Lower lobe of right lung (tissue), 2 donors: ENCODE results near the gene TRMT61A. TPM values are rescaled to one million over a fixed set of nuclear protein-coding genes. Genes with fewer than 3 reads are reported as not detected.
A peak's percentile ranks its signal among the peaks of the same experiment; 100 is the strongest.

Experiments
- ATAC-seq, 2 donors: fragments of 200-7000 bp; cut with Tn5 transposase; one replicate each; pipeline ENCODE4 v1.9.1; 2020 to 2022; ENCODE audit warnings: mild to moderate bottlenecking in 2 of 2, moderate library complexity in 2 of 2
- DNase-seq: peaks from one replicate; pipeline ENCODE4 v3.0.0-alpha.2; 2020
- H3K27ac ChIP-seq: fragments of 200-600 bp; one replicate; pipeline ENCODE4 v1.8.0; 2022
- H3K27me3 ChIP-seq: fragments of 200-600 bp; one replicate; pipeline ENCODE4 v1.8.0; 2022; ENCODE audit warnings: low read depth
- H3K36me3 ChIP-seq: fragments of 200-600 bp; one replicate; pipeline ENCODE4 v1.8.0; 2022; ENCODE audit warnings: mild to moderate bottlenecking
- H3K4me1 ChIP-seq: fragments of 200-600 bp; one replicate; pipeline ENCODE4 v1.8.0; 2022
- H3K4me3 ChIP-seq: fragments of 200-600 bp; one replicate; pipeline ENCODE4 v1.8.0; 2022; ENCODE audit warnings: mild to moderate bottlenecking
- H3K9me3 ChIP-seq: fragments of 200-600 bp; one replicate; pipeline ENCODE4 v1.8.0; 2022
- intact Hi-C: fragments of 100-400 bp; cut with DNase I; formaldehyde crosslinking; loops from one replicate; pipeline ENCODE4 v1.11.0; 2022
- total RNA-seq: library from RNA; stranded (reverse); fragmentation: NEBNext Ultra II Directional; extraction: Animal tissue kit (Norgen Biotek cat#: 25700); gene quantifications from one replicate; pipeline ENCODE4 v1.2.1, GENCODE V29; 2021
- TF ChIP-seq, protein P1 (sequence below): fragments of 200-600 bp; IDR thresholded peaks from one replicate; pipeline ENCODE4 v1.8.0; 2022; ENCODE audit warnings: antibody characterized with exemption, mild to moderate bottlenecking
- donor health status: DM: no; HTN: yes; CAD: no; lungs with severe emphysema.

Gene TRMT61A
- total RNA-seq, 1 donor from 2014 or later: 11.0 TPM

DNA sequence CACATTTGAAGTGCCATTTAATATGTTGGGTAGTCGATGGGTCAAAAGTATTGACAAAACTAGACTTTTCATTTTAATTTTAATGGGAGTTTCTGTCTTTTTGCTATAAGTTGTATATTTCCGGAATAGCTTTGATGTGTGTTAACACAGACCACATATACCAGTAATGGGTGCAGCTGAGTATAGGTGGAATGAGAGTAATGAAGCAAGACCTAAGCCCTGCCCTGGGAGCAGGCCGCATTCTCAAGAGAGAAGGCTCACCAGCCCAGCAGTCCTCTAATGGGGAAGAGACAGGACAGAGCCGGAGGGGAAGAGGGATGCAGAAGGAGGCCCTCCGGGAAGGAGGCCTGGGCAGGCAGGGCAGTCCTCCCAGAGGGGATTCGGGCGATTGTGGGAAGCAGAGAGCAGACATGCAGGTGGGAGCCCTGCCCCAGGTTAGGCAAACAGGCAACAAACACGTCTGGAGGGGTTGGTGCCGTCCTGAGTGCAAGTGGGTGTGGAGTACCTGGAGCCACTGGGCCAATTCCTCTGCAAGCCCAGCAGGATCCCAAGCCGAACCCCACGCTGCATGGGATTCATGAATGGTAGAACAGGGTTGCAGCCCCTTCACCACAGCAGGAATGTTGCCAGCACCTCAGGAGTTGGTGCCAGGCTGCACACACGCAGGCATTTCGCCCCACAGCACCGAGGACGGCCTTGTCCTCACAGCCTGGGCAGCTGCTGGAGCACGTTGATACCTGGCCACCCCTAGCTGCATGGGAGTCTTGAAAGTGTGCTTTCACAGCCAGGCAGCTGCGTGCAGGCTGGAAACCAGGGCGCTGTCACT is 14.2 kb upstream of the TRMT61A start:
- intact Hi-C loops: no loop called here
- peaks cover 21% of the 10 kb centered on the region for H3K36me3 ChIP-seq
- peaks cover 57% of the 10 kb centered on the region for H3K4me1 ChIP-seq
- H3K27ac ChIP-seq: peak overlapping the region; percentile 36
- TF ChIP-seq, protein P1, sequence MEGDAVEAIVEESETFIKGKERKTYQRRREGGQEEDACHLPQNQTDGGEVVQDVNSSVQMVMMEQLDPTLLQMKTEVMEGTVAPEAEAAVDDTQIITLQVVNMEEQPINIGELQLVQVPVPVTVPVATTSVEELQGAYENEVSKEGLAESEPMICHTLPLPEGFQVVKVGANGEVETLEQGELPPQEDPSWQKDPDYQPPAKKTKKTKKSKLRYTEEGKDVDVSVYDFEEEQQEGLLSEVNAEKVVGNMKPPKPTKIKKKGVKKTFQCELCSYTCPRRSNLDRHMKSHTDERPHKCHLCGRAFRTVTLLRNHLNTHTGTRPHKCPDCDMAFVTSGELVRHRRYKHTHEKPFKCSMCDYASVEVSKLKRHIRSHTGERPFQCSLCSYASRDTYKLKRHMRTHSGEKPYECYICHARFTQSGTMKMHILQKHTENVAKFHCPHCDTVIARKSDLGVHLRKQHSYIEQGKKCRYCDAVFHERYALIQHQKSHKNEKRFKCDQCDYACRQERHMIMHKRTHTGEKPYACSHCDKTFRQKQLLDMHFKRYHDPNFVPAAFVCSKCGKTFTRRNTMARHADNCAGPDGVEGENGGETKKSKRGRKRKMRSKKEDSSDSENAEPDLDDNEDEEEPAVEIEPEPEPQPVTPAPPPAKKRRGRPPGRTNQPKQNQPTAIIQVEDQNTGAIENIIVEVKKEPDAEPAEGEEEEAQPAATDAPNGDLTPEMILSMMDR: no peak
- no peaks in the 10 kb centered on the region for H3K27me3 ChIP-seq
- DNase-seq (peak; percentile 37), ATAC-seq (no peak)
- no peak overlapping the region for H3K4me3 ChIP-seq
- H3K9me3 ChIP-seq: no peaks in the 10 kb centered on the region

DNA sequence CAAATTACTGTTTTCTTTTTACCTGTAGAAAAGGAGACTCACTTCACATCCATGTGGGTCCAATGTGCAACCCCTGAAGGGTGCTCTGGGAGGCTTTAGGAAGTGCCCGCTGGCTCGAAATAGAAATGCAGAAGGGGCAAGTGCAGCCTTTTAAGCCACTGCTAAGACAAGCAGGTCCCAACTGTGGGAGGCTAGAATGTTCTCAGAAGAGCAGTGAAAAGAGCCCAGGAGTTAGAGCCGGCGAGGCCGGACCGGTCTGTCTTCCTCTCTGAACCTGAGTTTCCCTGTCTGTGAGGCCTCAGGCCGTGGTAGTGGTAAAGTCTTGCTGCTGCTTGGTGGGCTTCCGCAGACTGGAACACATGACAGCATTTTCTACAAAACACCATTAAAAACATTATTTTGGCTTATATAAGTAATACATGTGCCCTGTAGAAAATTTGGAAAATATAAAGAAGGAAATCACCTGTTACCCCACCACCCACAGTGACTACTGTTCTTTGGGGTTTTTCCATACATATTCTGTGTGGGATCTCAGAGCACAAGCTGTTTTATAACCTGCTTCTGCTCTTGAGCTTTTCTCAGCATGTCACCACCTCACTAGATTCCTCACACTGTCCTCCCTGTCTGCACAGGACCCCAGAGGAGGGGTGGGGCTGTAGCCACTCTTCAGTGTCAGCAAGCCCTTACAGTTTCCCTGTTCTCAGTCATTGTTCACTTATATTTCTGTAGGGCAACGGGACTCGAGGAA is 12.4 kb upstream of the TRMT61A start:
- intact Hi-C loops: no loop called here
- H3K4me3 ChIP-seq: no peak overlapping the region
- no peak overlapping the region for H3K27ac ChIP-seq
- no peaks in the 10 kb centered on the region for H3K9me3 ChIP-seq
- TF ChIP-seq, protein P1: no peak
- DNase-seq (peak; percentile 10), ATAC-seq (no peak)
- H3K27me3 ChIP-seq: no peaks in the 10 kb centered on the region
- H3K36me3 ChIP-seq: peaks cover 3% of the 10 kb centered on the region
- peaks cover 65% of the 10 kb centered on the region for H3K4me1 ChIP-seq

DNA sequence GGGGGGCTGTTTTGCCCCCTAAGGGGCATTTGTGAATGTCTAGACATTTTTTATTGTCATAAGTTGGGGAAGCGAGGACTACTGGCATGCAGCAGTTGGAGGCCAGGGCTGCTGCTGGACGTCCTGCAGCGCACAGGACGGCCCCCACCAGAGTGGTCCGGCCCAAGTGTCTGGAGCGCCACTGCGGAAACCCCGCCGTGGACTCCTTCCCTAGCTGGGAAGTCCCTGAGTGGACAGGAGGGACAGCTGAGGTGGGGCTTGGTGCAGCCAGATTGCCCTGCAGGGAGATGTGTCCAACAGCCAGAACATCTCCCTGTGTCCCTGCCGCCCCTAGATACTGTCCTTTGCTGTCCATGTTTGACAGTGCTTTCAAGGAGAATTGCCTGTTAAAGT is 11.8 kb upstream of the TRMT61A start:
- H3K27ac ChIP-seq: no peak overlapping the region
- intact Hi-C loops: no loop called here
- H3K27me3 ChIP-seq: peaks cover 4% of the 10 kb centered on the region
- DNase-seq (peak; percentile 41), ATAC-seq (no peak)
- no peak overlapping the region for H3K4me3 ChIP-seq
- no peaks in the 10 kb centered on the region for H3K9me3 ChIP-seq
- H3K4me1 ChIP-seq: peaks cover 71% of the 10 kb centered on the region
- TF ChIP-seq, protein P1: no peak
- H3K36me3 ChIP-seq: peaks cover 3% of the 10 kb centered on the region

DNA sequence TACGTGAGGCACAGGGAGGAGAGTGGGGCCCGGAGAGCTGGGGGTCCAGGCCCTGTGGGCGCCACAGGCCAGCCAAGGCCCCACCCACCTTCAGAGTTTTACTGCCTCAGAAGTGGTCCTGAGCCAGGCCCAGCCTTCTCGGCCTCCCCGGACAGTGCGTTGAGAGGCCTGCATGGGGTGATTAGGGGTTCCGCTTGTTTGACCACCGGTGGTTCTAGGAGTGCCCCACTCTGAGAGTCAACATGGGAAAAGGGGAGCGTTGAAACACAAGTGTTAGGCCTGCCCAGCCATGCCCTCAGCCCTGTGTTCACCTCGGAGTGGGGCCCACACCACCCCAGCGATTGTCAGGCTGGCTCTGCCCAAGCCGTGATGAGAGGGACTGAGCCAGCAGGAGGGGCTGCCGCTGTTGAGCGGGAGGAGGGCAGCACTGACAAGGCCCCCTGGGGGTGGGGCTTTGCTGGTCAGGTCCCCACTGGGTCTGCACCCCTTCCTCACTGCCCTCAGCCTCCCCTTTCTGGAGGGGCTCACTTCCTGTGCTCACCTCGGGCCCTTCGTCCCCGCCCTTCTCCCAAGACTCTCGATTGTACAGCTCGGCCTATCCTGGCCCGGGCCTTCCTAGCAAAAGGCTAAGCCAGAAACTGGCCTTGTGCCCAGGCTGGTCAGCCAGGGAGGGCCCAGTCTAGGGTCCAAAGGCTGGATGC is 11.1 kb upstream of the TRMT61A start:
- Histone ChIP-seq H3K4me1 (peaks cover 66% of the 10 kb centered on the region), H3K27ac (peak overlapping the region; percentile 68), H3K27me3 (peaks cover 5% of the 10 kb centered on the region), H3K9me3 (no peaks in the 10 kb centered on the region), H3K36me3 (peaks cover 3% of the 10 kb centered on the region), H3K4me3 (no peak overlapping the region)
- intact Hi-C loops: no loop called here
- ATAC-seq (no peak), DNase-seq (peak; percentile 54)
- TF ChIP-seq, protein P1: no peak

DNA sequence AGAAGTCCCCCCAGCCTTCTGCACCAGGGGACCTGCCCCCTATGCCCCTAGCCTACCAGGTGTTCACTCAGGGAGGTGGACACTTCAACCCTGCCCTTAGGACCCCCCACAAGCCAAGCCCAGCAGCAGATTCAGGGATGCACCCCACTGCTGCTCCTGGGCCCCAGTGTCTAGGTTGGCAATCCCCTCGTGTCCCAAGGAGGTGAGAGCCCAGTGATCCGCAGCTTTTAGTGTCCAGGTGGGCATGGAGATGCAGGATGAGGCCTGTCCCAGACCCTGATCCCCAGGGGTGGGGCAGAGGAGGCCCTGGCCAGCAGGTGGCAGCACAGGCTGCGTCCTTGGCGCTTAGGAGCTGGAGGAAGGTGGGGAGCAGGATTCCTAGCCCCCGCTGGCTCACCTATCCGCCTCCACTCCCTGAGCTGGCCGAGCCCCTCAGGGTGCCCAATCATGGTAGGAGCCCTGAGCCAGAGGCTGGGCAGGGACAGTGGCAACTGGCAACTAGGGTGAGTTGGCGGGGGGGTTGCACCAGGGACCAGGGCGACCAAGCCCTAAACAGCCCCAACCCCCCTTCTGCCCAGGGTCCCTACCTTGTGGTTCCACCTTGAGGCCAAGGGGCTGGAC is 10.5 kb upstream of the TRMT61A start:
- Histone ChIP-seq H3K27ac (peak overlapping the region; percentile 68), H3K9me3 (no peaks in the 10 kb centered on the region), H3K4me1 (peaks cover 66% of the 10 kb centered on the region), H3K36me3 (peaks cover 3% of the 10 kb centered on the region), H3K4me3 (no peak overlapping the region), H3K27me3 (peaks cover 5% of the 10 kb centered on the region)
- TF ChIP-seq, protein P1: peak; percentile 92
- peak; percentile 79 for DNase-seq
- intact Hi-C loops: no loop called here
- ATAC-seq: peak; percentile 44 to 47
